ENCODE data around the gene NR2C2.

- TF ChIP-seq MYC (IDR thresholded peaks at IDR 0.05; ENCODE audit: low read depth, low read length) = no peak
- TF ChIP-seq MYC (CRISPR knock-in tag; IDR thresholded peaks at IDR 0.05; ENCODE audit: borderline replicate concordance, low read depth) = no peak
- TF ChIP-seq EZH2 (IDR thresholded peaks at IDR 0.05; ENCODE audit: borderline replicate concordance, low read depth, low read length) = no peak
- no peak for TF ChIP-seq EP300 (IDR thresholded peaks at IDR 0.05; ENCODE audit: low read length)
Measured at GRCh38 chr3:14906355-14906971, 40.9 kb upstream of the NR2C2 start.
